PC-9 (cell line): Measurements from ENCODE around the gene KIAA0513. TPM values are rescaled to one million over a fixed set of nuclear protein-coding genes. Genes with fewer than 3 reads are reported as not detected.

Source experiments
- BruUV-seq: library from RNA; stranded (reverse); fragments of 400-500 nt; replicated peaks from 2 replicates; lab custom pipeline; 2021; lab: Mats Ljungman, UMichigan
- CTCF ChIA-PET: fragments of 300-600 bp; sonication (Branson Sonifier 250); formaldehyde crosslinking; loops from one replicate; lab custom pipeline; 2022; ENCODE audit warnings: antibody characterized with exemption; lab: Charles Lee
- POLR2A ChIA-PET: fragments of 300-600 bp; sonication (Branson Sonifier 250); formaldehyde crosslinking; loops from one replicate; lab custom pipeline; 2022; ENCODE audit warnings: antibody characterized with exemption; ENCODE audit not compliant: unreplicated experiment; lab: Charles Lee
- DNase-seq, 2 experiments: peaks; one replicate each; pipeline versions ENCODE4 v3.0.0 to v3.0.0-alpha.2; 2015 to 2022; ENCODE audit warnings: mixed read lengths in 1 of 2
- H2AFZ ChIP-seq: fragments of 200-600 bp; sonication (generic); 2 replicates; pipeline ENCODE4 v1.8.1; 2017; ENCODE audit warnings: antibody characterized with exemption
- H3F3A ChIP-seq: fragments of 200-600 bp; sonication (generic); 2 replicates; pipeline ENCODE4 v1.8.1; 2017; ENCODE audit warnings: antibody characterized with exemption, mild to moderate bottlenecking, low read depth; ENCODE audit not compliant: insufficient read depth
- H3K27ac ChIP-seq: fragments of 200-600 bp; sonication (generic); 2 replicates; pipeline ENCODE4 v1.6.1; 2016; ENCODE audit warnings: mixed run types
- H3K27me3 ChIP-seq: fragments of 200-600 bp; sonication (generic); 2 replicates; pipeline ENCODE4 v1.6.1; 2016; ENCODE audit warnings: low read depth, mixed run types; ENCODE audit not compliant: insufficient read depth
- H3K36me3 ChIP-seq: fragments of 200-600 bp; sonication (generic); 2 replicates; pipeline ENCODE4 v1.6.1; 2016; ENCODE audit warnings: low read depth, mixed run types
- H3K4me1 ChIP-seq: fragments of 200-600 bp; sonication (generic); replicated peaks from 2 replicates; pipeline ENCODE4 v1.6.1; 2016; ENCODE audit warnings: mixed run types; ENCODE audit not compliant: insufficient read depth
- H3K4me2 ChIP-seq: fragments of 200-600 bp; sonication (generic); 2 replicates; pipeline ENCODE4 v1.6.1; 2017; ENCODE audit warnings: mixed run types
- H3K4me3 ChIP-seq: fragments of 200-600 bp; sonication (generic); 2 replicates; pipeline ENCODE4 v1.6.1; 2016; ENCODE audit warnings: mixed run types
- H3K79me2 ChIP-seq: fragments of 200-600 bp; sonication (generic); 2 replicates; pipeline ENCODE4 v1.6.1; 2017; ENCODE audit warnings: low read depth, mixed run types
- H3K9me2 ChIP-seq: fragments of 200-600 bp; sonication (generic); 2 replicates; pipeline ENCODE4 v1.8.1; 2017; ENCODE audit warnings: mild to moderate bottlenecking; ENCODE audit not compliant: insufficient read depth
- H3K9me3 ChIP-seq: fragments of 200-600 bp; sonication (generic); 2 replicates; pipeline ENCODE4 v1.8.1; 2016; ENCODE audit warnings: low read depth; ENCODE audit not compliant: insufficient read depth
- H4K20me1 ChIP-seq: fragments of 200-600 bp; sonication (generic); 2 replicates; pipeline ENCODE4 v1.8.1; 2017; ENCODE audit not compliant: insufficient read depth
- EZH2 ChIP-seq: fragments of 200-600 bp; sonication (generic); IDR thresholded peaks from 2 replicates; pipeline ENCODE4 v1.8.0; 2017; ENCODE audit warnings: antibody characterized with exemption, low read depth
- intact Hi-C: fragments of 100-400 bp; cut with micrococcal nuclease; formaldehyde crosslinking; loops from one replicate; pipeline ENCODE4 v1.10.0; 2022; ENCODE audit not compliant: unreplicated experiment
- total RNA-seq: library from RNA; stranded (reverse); gene quantifications from 2 replicates; pipeline ENCODE4 v1.2.3, GENCODE V29; 2021
- TF ChIP-seq, protein P1 (sequence below): fragments of 200-600 bp; sonication (generic); conservative IDR thresholded peaks from 2 replicates; pipeline ENCODE4 v1.6.1; 2017; ENCODE audit warnings: mixed run types, antibody characterized with exemption, mild to moderate bottlenecking, moderate library complexity

Gene KIAA0513
- total RNA-seq, 1 experiment from 2014 or later = 4.3 TPM

DNA sequence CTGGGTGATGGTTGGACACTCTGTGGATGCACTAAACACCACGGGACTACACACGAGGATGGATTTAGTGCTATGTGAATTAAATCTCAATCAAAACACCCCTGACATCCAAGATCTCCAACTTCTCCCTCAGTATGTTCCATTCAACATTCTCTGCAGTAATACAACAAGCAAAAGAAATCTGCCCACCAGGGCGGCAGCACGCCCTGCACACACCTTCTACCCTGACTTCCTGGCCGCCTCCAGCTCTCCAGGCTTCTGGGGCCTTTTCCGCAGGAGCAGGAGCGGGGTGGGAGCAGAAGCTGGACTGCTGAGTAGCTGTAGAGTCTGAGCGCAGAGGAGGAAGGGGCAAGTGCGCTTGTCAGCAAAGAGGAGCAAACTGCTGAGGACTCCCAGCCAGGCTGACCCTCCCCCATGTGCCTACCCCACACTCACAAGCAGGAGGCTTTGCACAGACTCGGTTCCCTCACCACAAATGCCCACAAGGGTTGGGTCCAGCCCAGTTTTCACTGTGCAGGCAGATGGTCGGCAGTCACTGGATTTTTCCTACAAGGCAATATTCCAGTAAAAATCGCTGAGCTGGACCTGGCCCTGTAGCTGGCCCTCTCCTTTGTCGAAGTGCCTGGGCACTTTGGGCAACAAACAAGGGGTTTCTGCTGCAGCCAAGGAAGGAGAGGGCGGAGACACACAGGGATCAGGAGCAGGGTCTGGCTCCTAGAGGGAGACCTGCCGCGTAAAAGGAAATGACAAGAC, 39.1 kb upstream of the KIAA0513 start:
- no peak overlapping the region for H3K4me3 ChIP-seq
- H3F3A ChIP-seq = peaks cover 23% of the 10 kb centered on the region
- peaks cover 38% of the 10 kb centered on the region for H3K4me1 ChIP-seq
- BruUV-seq = no TSS peak
- H3K9me2 ChIP-seq = no peaks in the 10 kb centered on the region
- intact Hi-C loops = no loop called here
- H2AFZ ChIP-seq = no peak overlapping the region
- CTCF ChIA-PET = no interaction called here
- TF ChIP-seq EZH2 = no peak
- TF ChIP-seq, protein P1, sequence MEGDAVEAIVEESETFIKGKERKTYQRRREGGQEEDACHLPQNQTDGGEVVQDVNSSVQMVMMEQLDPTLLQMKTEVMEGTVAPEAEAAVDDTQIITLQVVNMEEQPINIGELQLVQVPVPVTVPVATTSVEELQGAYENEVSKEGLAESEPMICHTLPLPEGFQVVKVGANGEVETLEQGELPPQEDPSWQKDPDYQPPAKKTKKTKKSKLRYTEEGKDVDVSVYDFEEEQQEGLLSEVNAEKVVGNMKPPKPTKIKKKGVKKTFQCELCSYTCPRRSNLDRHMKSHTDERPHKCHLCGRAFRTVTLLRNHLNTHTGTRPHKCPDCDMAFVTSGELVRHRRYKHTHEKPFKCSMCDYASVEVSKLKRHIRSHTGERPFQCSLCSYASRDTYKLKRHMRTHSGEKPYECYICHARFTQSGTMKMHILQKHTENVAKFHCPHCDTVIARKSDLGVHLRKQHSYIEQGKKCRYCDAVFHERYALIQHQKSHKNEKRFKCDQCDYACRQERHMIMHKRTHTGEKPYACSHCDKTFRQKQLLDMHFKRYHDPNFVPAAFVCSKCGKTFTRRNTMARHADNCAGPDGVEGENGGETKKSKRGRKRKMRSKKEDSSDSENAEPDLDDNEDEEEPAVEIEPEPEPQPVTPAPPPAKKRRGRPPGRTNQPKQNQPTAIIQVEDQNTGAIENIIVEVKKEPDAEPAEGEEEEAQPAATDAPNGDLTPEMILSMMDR = no peak
- POLR2A ChIA-PET = no interaction called here
- no peak overlapping the region for H3K4me2 ChIP-seq
- H3K36me3 ChIP-seq = peaks cover 31% of the 10 kb centered on the region; the same call in 1 of the 2 replicates
- H4K20me1 ChIP-seq = no peaks in the 10 kb centered on the region
- H3K79me2 ChIP-seq = peaks cover 61% of the 10 kb centered on the region
- no peak overlapping the region for H3K27ac ChIP-seq
- H3K9me3 ChIP-seq = no peaks in the 10 kb centered on the region
- no peak for DNase-seq
- H3K27me3 ChIP-seq = no peaks in the 10 kb centered on the region

DNA sequence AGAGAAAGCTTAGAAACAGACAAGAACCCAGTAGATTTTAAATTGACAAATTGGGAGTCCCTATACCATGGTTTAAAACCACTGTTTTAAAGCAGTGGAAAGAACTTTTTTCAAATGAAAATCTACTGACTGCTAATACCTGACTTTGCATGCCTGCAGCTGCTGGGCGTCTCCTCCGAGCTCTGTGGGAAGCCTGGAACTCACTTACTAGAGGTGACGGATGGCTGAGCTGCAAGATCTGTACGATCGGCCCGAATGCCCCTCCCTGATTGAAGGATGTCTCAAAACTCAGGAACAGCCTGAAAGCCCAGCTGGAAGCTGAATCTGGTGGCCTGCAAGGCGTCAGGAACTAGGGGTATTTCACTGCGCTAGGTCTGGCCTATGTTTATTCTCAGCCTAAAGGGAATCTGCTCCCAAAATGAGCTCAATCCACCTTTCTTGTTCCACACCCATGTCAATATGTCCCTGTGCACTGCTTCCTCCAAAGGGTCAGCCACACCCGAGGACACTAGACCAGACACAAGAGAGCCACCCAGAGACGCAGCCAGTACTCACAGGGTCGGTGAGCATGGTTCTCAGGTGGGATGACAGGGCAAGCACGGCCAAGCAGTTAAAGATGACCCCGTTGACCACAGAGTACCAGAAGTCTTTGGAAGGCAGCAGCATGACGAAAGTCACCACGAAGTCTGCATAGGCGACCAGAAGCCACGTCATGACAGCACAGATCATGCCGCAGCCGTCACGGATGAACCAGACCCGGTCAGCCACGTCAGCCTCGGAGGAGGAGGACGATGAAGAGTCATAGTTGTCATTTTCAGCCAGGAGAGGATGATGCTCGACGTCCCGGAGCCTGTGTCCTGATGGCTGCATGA, 37.6 kb upstream of the KIAA0513 start:
- CTCF ChIA-PET = interaction anchor here (0.5 to 0.7 kb wide), 3 partner anchors 22 to 233 kb away, joined by 5 to 6 read pairs (median 5); no protein-coding TSS in a partner anchor
- Histone ChIP-seq H3K4me1 (peaks cover 48% of the 10 kb centered on the region), H3K4me2 (no peak overlapping the region), H2AFZ (no peak overlapping the region), H3F3A (peaks cover 35% of the 10 kb centered on the region), H4K20me1 (no peaks in the 10 kb centered on the region), H3K9me3 (no peaks in the 10 kb centered on the region), H3K27me3 (no peaks in the 10 kb centered on the region), H3K27ac (no peak overlapping the region), H3K36me3 (peaks cover 33% of the 10 kb centered on the region), H3K79me2 (peaks cover 60% of the 10 kb centered on the region), H3K4me3 (no peak overlapping the region), H3K9me2 (no peaks in the 10 kb centered on the region)
- POLR2A ChIA-PET = no interaction called here
- no TSS peak for BruUV-seq
- TF ChIP-seq, protein P1 = no peak
- no peak for TF ChIP-seq EZH2
- intact Hi-C loops = loop anchor here (5.0 kb wide), 1 partner anchor 37 kb away; the partner anchor contains the start of gene KIAA0513
- no peak for DNase-seq

DNA sequence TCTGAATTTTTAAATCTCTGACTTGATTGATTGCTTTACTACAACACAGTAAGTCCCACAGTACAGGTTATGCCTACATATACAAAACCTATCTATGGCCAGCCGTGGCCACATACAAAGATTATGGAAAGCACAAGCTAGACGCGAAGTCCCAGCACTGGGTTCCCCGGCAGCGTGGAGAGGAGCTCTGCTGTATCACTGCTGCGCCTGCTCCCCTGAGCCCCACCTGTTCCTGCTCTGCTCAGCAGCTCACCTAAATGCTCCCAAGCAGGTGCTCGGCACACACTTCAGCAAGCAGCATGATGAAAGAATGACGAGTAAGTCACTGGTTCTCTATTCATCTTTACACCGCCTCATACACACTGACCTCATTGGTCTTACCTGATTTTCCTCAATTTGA, 36.8 kb upstream of the KIAA0513 start:
- no peaks in the 10 kb centered on the region for H3K27me3 ChIP-seq
- H3K4me2 ChIP-seq = no peak overlapping the region
- H3K79me2 ChIP-seq = peaks cover 61% of the 10 kb centered on the region
- H2AFZ ChIP-seq = no peak overlapping the region
- H3K4me1 ChIP-seq = peaks cover 48% of the 10 kb centered on the region
- CTCF ChIA-PET = no interaction called here
- peaks cover 39% of the 10 kb centered on the region for H3K36me3 ChIP-seq
- peaks cover 36% of the 10 kb centered on the region for H3F3A ChIP-seq
- intact Hi-C loops = loop anchor here (5.0 kb wide), 1 partner anchor 37 kb away; the partner anchor contains the start of gene KIAA0513
- POLR2A ChIA-PET = no interaction called here
- DNase-seq = no peak
- no peaks in the 10 kb centered on the region for H4K20me1 ChIP-seq
- no peak for TF ChIP-seq EZH2
- TF ChIP-seq, protein P1 = no peak
- H3K9me2 ChIP-seq = no peaks in the 10 kb centered on the region
- no peaks in the 10 kb centered on the region for H3K9me3 ChIP-seq
- H3K27ac ChIP-seq = no peak overlapping the region
- no peak overlapping the region for H3K4me3 ChIP-seq
- no TSS peak for BruUV-seq
